ENCODE results near the gene SYN1. TPM values are rescaled to one million over a fixed set of nuclear protein-coding genes. Genes with fewer than 3 reads are reported as not detected.

SYN1 gene
- total RNA-seq, 1 experiment from 2014 or later: 11.7 TPM

GRCh38 chrX:47530049-47530448 is 89.6 kb downstream of the SYN1 start:
- TF ChIP-seq CTCF (conservative IDR thresholded peaks at IDR 0.05): no peak
- WGBS (ENCODE audit: extremely low coverage, insufficient read length, low lambda C conversion rate): no CpG with 5 or more reads among the region's 6 CpGs
- no peak overlapping the region for H4K8ac ChIP-seq (replicated peaks; ENCODE audit: insufficient read length, low read depth, low read length)
- no peak overlapping the region for H2BK5ac ChIP-seq (ENCODE audit: insufficient read length, low read length)
- peaks cover 63 to 65% of the 10 kb centered on the region in 2 experiments for H3K9me3 Mint-ChIP-seq
- no peak overlapping the region for H3T11ph ChIP-seq (ENCODE audit: low read length)
- peaks cover 20% of the 10 kb centered on the region for H3K9me3 ChIP-seq (ENCODE audit: control insufficient read depth, low read depth, low read length)
- no peak overlapping the region for H3K4me2 ChIP-seq (ENCODE audit: insufficient read depth, insufficient read length, low read length)
- H2AK5ac ChIP-seq (ENCODE audit: insufficient read length, low read length): no peak overlapping the region
- H3K4me1 Mint-ChIP-seq: peaks cover 0 to 2% of the 10 kb centered on the region in 2 experiments; a peak in 2 of 4 replicates
- H3K4me3 Mint-ChIP-seq: no peak overlapping the region
- DNase-seq: no peak
- no peak overlapping the region for H2BK120ac ChIP-seq (ENCODE audit: low read depth, low read length, poor library complexity, severe bottlenecking)
- no peak overlapping the region for H3K9ac ChIP-seq (ENCODE audit: extremely low read depth, insufficient read length, low read length)
- H3K27me3 ChIP-seq (ENCODE audit: insufficient read depth, low read length): no peaks in the 10 kb centered on the region
- H3K36me3 Mint-ChIP-seq (ENCODE audit: insufficient read depth in 1 of 3, low read depth in 3 of 3): peaks cover 0 to 4% (median 4%) of the 10 kb centered on the region in 3 experiments; a peak in 3 of 7 replicates
- no peak overlapping the region for H2BK15ac ChIP-seq (ENCODE audit: low read depth, low read length)
- no peak overlapping the region for H3K23ac ChIP-seq (ENCODE audit: insufficient read length, low read depth, low read length)
- H3K18ac ChIP-seq (ENCODE audit: insufficient read length, low read depth, low read length): no peak overlapping the region
- H4K5ac ChIP-seq (ENCODE audit: insufficient read length, low read depth, low read length): no peak overlapping the region
- H3K79me1 ChIP-seq (ENCODE audit: insufficient read depth, low read depth, low read length, poor library complexity, severe bottlenecking): no peaks in the 10 kb centered on the region
- no peak overlapping the region for H3K27ac ChIP-seq (ENCODE audit: insufficient read length, low read depth, low read length)
- no peak overlapping the region for H3K56ac ChIP-seq (ENCODE audit: insufficient read length, low read depth, low read length)
- H3K4ac ChIP-seq (ENCODE audit: low read depth, low read length): no peak overlapping the region
- no peaks in the 10 kb centered on the region for H3K4me1 ChIP-seq (ENCODE audit: insufficient read depth, low read length)
- no peaks in the 10 kb centered on the region for H3K23me2 ChIP-seq (ENCODE audit: insufficient read length, low read depth, low read length, poor library complexity, severe bottlenecking)
- H2BK12ac ChIP-seq (ENCODE audit: insufficient read length, low read depth, low read length): no peak overlapping the region
- H2BK20ac ChIP-seq (ENCODE audit: low read depth, low read length, poor library complexity, severe bottlenecking): no peak overlapping the region
- H4K20me1 ChIP-seq (ENCODE audit: control insufficient read depth, insufficient read depth, insufficient read length): no peaks in the 10 kb centered on the region
- H4K91ac ChIP-seq (ENCODE audit: insufficient read length, low read depth, low read length): no peak overlapping the region
- H2AFZ ChIP-seq (ENCODE audit: low read length): no peak overlapping the region
- H3K79me2 ChIP-seq (ENCODE audit: insufficient read depth, low read length): no peaks in the 10 kb centered on the region
- no peaks in the 10 kb centered on the region for H3K27me3 Mint-ChIP-seq (ENCODE audit: low read depth)
- no peak overlapping the region for H3K27ac Mint-ChIP-seq
- no peak overlapping the region for H3K14ac ChIP-seq (ENCODE audit: insufficient read depth, low read length)
